Common myeloid progenitor, CD34-positive (primary cell): Measurements from ENCODE around the gene HYAL1. TPM values are rescaled to one million over a fixed set of nuclear protein-coding genes. Genes with fewer than 3 reads are reported as not detected.
A peak's percentile ranks its signal among the peaks of the same experiment; 100 is the strongest.

Experiments
- CTCF ChIA-PET: fragments of 350-600 bp; sonication (Branson Sonifier 250); formaldehyde crosslinking; loops from one replicate; lab custom pipeline; 2021; ENCODE audit warnings: antibody characterized with exemption; lab: Charles Lee
- POLR2A ChIA-PET: fragments of 350-600 bp; sonication (Branson Sonifier 250); formaldehyde crosslinking; loops from one replicate; lab custom pipeline; 2021; ENCODE audit warnings: antibody characterized with exemption; lab: Charles Lee
- DNase-seq, 3 donors: peaks; one replicate each; pipeline versions ENCODE4 v3.0.0 to v3.0.0-alpha.2; 2013
- H3K27ac ChIP-seq, 2 experiments: 1 replicate in 1 of 2; 2 replicates in 1 of 2; pipeline ENCODE4 v1.7.0; 2013; ENCODE audit warnings: inconsistent platforms in 2 of 2, low read length in 2 of 2, mild to moderate bottlenecking in 2 of 2, low read depth in 1 of 2, moderate library complexity in 1 of 2; ENCODE audit not compliant: severe bottlenecking in 2 of 2, insufficient read depth in 1 of 2, poor library complexity in 1 of 2
- H3K27me3 ChIP-seq, 5 experiments: replicated peaks in 2 of 5; 1 replicate in 3 of 5; 2 replicates in 2 of 5; pipeline versions ENCODE4 v1.6.1 to v1.7.0; 2013; ENCODE audit warnings: low read length in 4 of 5, mild to moderate bottlenecking in 2 of 5, moderate library complexity in 2 of 5, inconsistent platforms in 1 of 5; ENCODE audit not compliant: insufficient read depth in 5 of 5, control insufficient read depth in 4 of 5
- H3K36me3 ChIP-seq, 4 experiments: 1 replicate in 2 of 4; 2 replicates in 2 of 4; pipeline versions ENCODE4 v1.6.1 to v1.7.0; 2013; ENCODE audit warnings: low read length in 3 of 4, control low read depth in 1 of 4, mild to moderate bottlenecking in 1 of 4; ENCODE audit not compliant: control insufficient read depth in 4 of 4, insufficient read depth in 4 of 4
- H3K4me1 ChIP-seq, 4 experiments: 1 replicate in 3 of 4; 2 replicates in 1 of 4; pipeline versions ENCODE4 v1.6.1 to v1.7.1; 2013; ENCODE audit warnings: low read length in 3 of 4, mild to moderate bottlenecking in 3 of 4, control low read depth in 1 of 4, inconsistent platforms in 1 of 4, moderate library complexity in 1 of 4; ENCODE audit not compliant: control insufficient read depth in 4 of 4, insufficient read depth in 4 of 4; ENCODE audit errors: control extremely low read depth in 1 of 4
- H3K4me3 ChIP-seq, 7 experiments: 1 replicate in 4 of 7; 2 replicates in 3 of 7; pipeline versions ENCODE4 v1.5.1 to v1.7.0; 2013; ENCODE audit warnings: mild to moderate bottlenecking in 7 of 7, low read length in 6 of 7, moderate library complexity in 6 of 7, inconsistent platforms in 2 of 7, low read depth in 2 of 7, control low read depth in 1 of 7; ENCODE audit not compliant: insufficient read depth in 4 of 7, control insufficient read depth in 1 of 7; ENCODE audit errors: extremely low read depth in 1 of 7
- H3K9me3 ChIP-seq, 5 experiments: 1 replicate in 4 of 5; 2 replicates in 1 of 5; pipeline versions ENCODE4 v1.6.1 to v1.7.1; 2013; ENCODE audit warnings: low read length in 4 of 5, mild to moderate bottlenecking in 2 of 5, inconsistent platforms in 1 of 5, low read depth in 1 of 5, moderate library complexity in 1 of 5; ENCODE audit not compliant: control insufficient read depth in 4 of 5, insufficient read depth in 2 of 5; ENCODE audit errors: control extremely low read depth in 1 of 5
- WGBS: methylation state at CpG from one replicate; pipeline ENCODE4 v1.1.5; 2013; ENCODE audit not compliant: insufficient coverage; 5-methylcytosine and 5-hydroxymethylcytosine counted together
- polyA plus RNA-seq: library from polyadenylated mRNA; unstranded; fragments of 120-200 nt; gene quantifications from one replicate; pipeline ENCODE4 v1.2.1, GENCODE V29; 2013

The HYAL1 gene
- polyA plus RNA-seq: 0.13 TPM

DNA sequence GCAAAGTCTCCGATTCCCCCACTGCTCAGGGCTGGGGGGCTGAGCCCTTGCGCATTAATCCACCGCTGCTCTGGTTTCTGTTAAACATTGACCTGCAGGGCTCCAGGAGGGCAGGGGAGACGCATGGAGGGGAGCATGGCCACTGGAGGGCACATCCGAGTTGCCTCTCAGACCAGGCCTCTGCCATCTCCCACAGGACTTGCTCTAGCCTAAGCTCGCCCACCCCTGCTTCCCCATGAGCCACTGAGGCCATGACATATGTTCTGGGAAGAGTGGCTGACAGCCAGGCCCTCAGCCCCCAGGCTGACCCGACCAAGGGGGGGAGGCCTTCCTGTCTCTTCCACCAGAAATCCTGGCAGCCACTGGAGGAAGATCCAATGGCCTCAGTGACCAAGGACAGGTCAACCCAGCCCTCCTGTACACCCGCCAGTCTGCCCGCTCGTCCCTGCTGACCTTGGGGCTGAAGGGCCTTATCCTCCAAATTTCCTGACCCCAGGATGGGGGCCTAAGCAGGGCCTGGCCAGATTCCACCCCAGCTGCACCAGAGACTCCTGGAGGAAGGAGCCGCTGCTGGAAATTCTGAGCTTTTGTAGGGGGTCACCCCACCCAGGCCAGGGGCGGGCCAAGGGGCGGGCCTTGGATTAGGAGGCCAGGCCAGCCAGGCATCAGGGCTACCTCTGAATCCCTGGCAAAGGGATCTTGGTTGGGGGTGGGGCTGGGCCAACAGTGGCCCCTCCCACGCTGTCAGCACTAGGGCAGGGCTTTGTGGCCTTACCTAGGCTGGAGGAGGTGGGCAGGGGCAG, at the start of gene HYAL1:
Gene HYAL1, minus strand, starts transcription at position 562 of the 803 bp plus-strand sequence. CDS start 618 bp downstream, outside the sequence.
- ChIA-PET POLR2A (interaction anchor here (1.7 kb wide), 1 partner anchor 25 kb away, joined by 5 read pairs; the partner anchor contains the start of gene TUSC2), CTCF (interaction anchor here (1.5 to 9.6 kb wide), 3 partner anchors 11 to 25 kb away, joined by 4 to 105 read pairs (median 8); partner anchors contain the start of genes HYAL2, IFRD2 and TUSC2)
- 78% methylated on average over 8 of the region's 14 CpGs for WGBS
- peak in 1 of 3 donors; percentile 38 for DNase-seq
- peak within 1 kb of the TSS in 1 of 2 experiments; percentile 58 for H3K27ac ChIP-seq
- no peak within 1 kb of the TSS for H3K4me3 ChIP-seq
- peaks cover 5 to 21% (median 20%) of the 10 kb centered on the region in 4 experiments for H3K4me1 ChIP-seq
- no peaks in the 10 kb centered on the region for H3K27me3 ChIP-seq
- H3K36me3 ChIP-seq: no peaks in the 10 kb centered on the region
- peaks cover 0 to 4% (median 2%) of the 10 kb centered on the region in 5 experiments for H3K9me3 ChIP-seq

DNA sequence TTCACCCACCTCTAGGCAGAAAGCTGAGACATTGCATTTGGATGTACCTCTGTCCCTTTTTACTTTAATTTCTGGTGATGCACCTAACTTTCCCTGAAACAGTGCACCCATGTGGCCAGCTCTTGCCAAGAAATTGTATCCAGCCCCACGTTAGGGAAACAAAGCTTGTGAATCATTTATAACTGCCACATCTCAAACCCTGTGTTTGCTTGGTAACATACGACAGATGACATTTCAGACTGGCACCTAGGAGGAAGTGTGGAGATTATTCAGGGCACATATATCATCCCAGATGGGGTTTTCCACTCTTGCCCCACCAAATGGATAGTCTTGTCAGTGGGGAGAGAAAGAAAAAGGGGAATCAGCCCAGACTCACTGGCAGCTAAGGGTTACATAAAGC, 49.4 kb upstream of the HYAL1 start:
- peak; percentile 58 to 87 (median 83) for DNase-seq
- ChIA-PET CTCF (interaction anchor here (0.7 to 3.8 kb wide), 13 partner anchors 9 to 55 kb away, joined by 3 to 18 read pairs (median 5); no protein-coding TSS in a partner anchor), POLR2A (interaction anchor here (0.8 to 0.9 kb wide), 2 partner anchors 16 to 61 kb away, joined by 3 to 5 read pairs; partner anchors contain the start of gene IFRD2)
- Histone ChIP-seq H3K9me3 (no peaks in the 10 kb centered on the region), H3K36me3 (peaks cover 7 to 70% (median 50%) of the 10 kb centered on the region in 4 experiments), H3K4me3 (no peak overlapping the region), H3K4me1 (peaks cover 10 to 55% (median 47%) of the 10 kb centered on the region in 4 experiments), H3K27ac (peak overlapping the region in 1 of 2 experiments; percentile 43), H3K27me3 (no peaks in the 10 kb centered on the region)
- 52% methylated on average over 2 of the region's 2 CpGs for WGBS

GRCh38 chr3:50351323-50351697, 47.9 kb upstream of the HYAL1 start:
- 60% methylated on average over 6 of the region's 11 CpGs for WGBS
- Histone ChIP-seq H3K4me1 (peaks cover 4 to 48% (median 35%) of the 10 kb centered on the region in 4 experiments), H3K9me3 (no peaks in the 10 kb centered on the region), H3K36me3 (peaks cover 7 to 60% (median 46%) of the 10 kb centered on the region in 4 experiments), H3K4me3 (peak overlapping the region; percentile 62 to 87 (median 83)), H3K27ac (peak overlapping the region; percentile 6 to 79), H3K27me3 (no peaks in the 10 kb centered on the region)
- DNase-seq: no peak
- CTCF ChIA-PET: interaction anchor here (1.2 to 6.2 kb wide), 4 partner anchors 7 to 41 kb away, joined by 3 to 51 read pairs (median 23); partner anchors contain the start of gene RASSF1
- POLR2A ChIA-PET: interaction anchor here (1.3 kb wide), 1 partner anchor 14 kb away, joined by 5 read pairs; no protein-coding TSS in a partner anchor

- POLR2A ChIA-PET: interaction anchor here (0.6 to 1.3 kb wide), 3 partner anchors 11 to 14 kb away, joined by 3 to 8 read pairs (median 5); no protein-coding TSS in a partner anchor
- peaks cover 7 to 54% (median 40%) of the 10 kb centered on the region in 4 experiments for H3K36me3 ChIP-seq
- H3K4me3 ChIP-seq: peak within 1 kb of the TSS; percentile 62 to 87 (median 83)
- CTCF ChIA-PET: interaction anchor here (1.2 to 6.2 kb wide), 5 partner anchors 12 to 222 kb away, joined by 3 to 51 read pairs (median 6); partner anchors contain the start of gene RASSF1
- H3K4me1 ChIP-seq: peaks cover 2 to 49% (median 36%) of the 10 kb centered on the region in 4 experiments
- peak within 1 kb of the TSS; percentile 29 to 79 for H3K27ac ChIP-seq
- H3K9me3 ChIP-seq: no peaks in the 10 kb centered on the region
- H3K27me3 ChIP-seq: no peaks in the 10 kb centered on the region
- DNase-seq: peak; percentile 93 to 97 (median 96)
- under 1% methylated on average over 58 of the region's 64 CpGs for WGBS
These were observed 47.4 kb upstream of the HYAL1 start, which contains the start of the genes CYB561D2 and NPRL2 for GRCh38 chr3:50350527-50351322. Gene CYB561D2, plus strand, starts transcription at chr3:50350862. Its CDS starts 572 bp downstream, at chr3:50351434. Gene NPRL2, minus strand, starts transcription at chr3:50350775. Its CDS starts 123 bp downstream, at chr3:50350652.

GRCh38 chr3:50350213-50350526, 46.8 kb upstream of the HYAL1 start:
- peak overlapping the region; percentile 29 to 79 for H3K27ac ChIP-seq
- peaks cover 4 to 55% (median 41%) of the 10 kb centered on the region in 4 experiments for H3K4me1 ChIP-seq
- no peaks in the 10 kb centered on the region for H3K9me3 ChIP-seq
- DNase-seq: no peak
- ChIA-PET CTCF (interaction anchor here (1.1 to 6.2 kb wide), 8 partner anchors 11 to 223 kb away, joined by 3 to 51 read pairs (median 6); partner anchors contain the start of gene RASSF1), POLR2A (interaction anchor here (1.1 to 1.5 kb wide), 3 partner anchors 9 to 15 kb away, joined by 3 to 5 read pairs (median 3); no protein-coding TSS in a partner anchor)
- no peaks in the 10 kb centered on the region for H3K27me3 ChIP-seq
- peak overlapping the region in 6 of 7 experiments; percentile 51 to 87 (median 85) for H3K4me3 ChIP-seq
- peaks cover 7 to 49% (median 35%) of the 10 kb centered on the region in 4 experiments for H3K36me3 ChIP-seq
- 27% methylated on average over 4 of the region's 7 CpGs for WGBS

DNA sequence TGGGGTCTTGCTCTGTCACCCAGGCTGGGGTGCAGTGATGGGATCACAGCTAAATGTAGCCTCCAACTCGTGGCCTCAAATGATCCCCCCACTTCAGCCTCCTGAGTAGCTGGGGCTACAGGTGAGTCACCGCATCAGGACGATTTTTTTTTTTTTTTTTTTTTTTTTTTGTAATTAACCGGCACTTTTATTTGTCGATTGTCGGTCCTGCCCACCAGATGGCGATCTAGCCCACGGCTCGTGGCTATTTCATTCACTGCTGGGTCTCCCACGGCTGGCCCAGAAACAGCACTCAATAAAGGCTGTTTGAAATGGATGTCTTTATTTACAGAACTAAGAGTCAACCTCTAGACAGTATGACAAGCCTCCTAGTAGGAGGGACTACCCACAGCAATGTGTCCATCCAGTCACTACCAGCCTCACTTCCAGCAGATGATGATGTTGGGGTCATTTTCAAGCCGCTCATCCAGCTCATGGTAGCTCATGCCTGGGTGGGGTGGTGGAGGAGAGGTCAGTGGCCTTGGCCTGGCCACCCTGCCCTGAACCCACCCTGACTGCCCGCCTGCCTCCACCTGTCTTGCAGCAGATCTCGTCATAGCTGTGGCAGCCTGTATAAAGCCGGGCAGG, 43.9 kb upstream of the HYAL1 start:
- peak; percentile 83 to 95 (median 92) for DNase-seq
- Histone ChIP-seq H3K27me3 (no peaks in the 10 kb centered on the region), H3K4me1 (peaks cover 4 to 61% (median 49%) of the 10 kb centered on the region in 4 experiments), H3K27ac (no peak overlapping the region), H3K36me3 (peaks cover 7 to 25% (median 15%) of the 10 kb centered on the region in 4 experiments), H3K4me3 (no peak overlapping the region), H3K9me3 (no peaks in the 10 kb centered on the region)
- ChIA-PET CTCF (interaction anchor here (0.8 to 6.2 kb wide), 24 partner anchors 9 to 268 kb away, joined by 3 to 51 read pairs (median 6); partner anchors contain the start of gene RASSF1), POLR2A (interaction anchor here (0.7 to 1.3 kb wide), 2 partner anchors 9 to 13 kb away, joined by 3 to 4 read pairs; no protein-coding TSS in a partner anchor)
- WGBS: 80% methylated on average over 5 of the region's 14 CpGs
